Upper lobe of left lung (tissue), 6 donors: ENCODE data around the gene PLSCR2. TPM values are rescaled to one million over a fixed set of nuclear protein-coding genes. Genes with fewer than 3 reads are reported as not detected.
"Not testable (repeated sequence)": the region's sequence is repeated elsewhere in the genome, so short reads cannot be mapped to it uniquely, and the experiment has no call there.

ENCODE experiments used
- ATAC-seq, 2 donors: fragments of 200-7000 bp; cut with Tn5 transposase; one replicate each; pipeline ENCODE4 v1.9.1; 2022; ENCODE audit warnings: mild to moderate bottlenecking in 2 of 2, moderate library complexity in 2 of 2; ENCODE audit not compliant: low FRiP score in 2 of 2
- DNase-seq, 2 donors: peaks; one replicate each; pipeline ENCODE4 v3.0.0-alpha.2; 2019 to 2020
- H3K27ac ChIP-seq, 4 donors: fragments of 200-600 bp; sonication (generic); one replicate each; pipeline ENCODE4 v1.5.1; 2016 to 2019
- H3K27me3 ChIP-seq, 4 donors: fragments of 200-600 bp; sonication (generic); one replicate each; pipeline ENCODE4 v1.5.1; 2017 to 2019
- H3K36me3 ChIP-seq, 4 donors: fragments of 200-600 bp; sonication (generic); one replicate each; pipeline ENCODE4 v1.5.1; 2016 to 2019
- H3K4me1 ChIP-seq, 4 donors: fragments of 200-600 bp; sonication (generic); one replicate each; pipeline ENCODE4 v1.5.1; 2018 to 2019
- H3K4me3 ChIP-seq, 4 donors: fragments of 200-600 bp; sonication (generic); one replicate each; pipeline ENCODE4 v1.5.1; 2017 to 2019; ENCODE audit warnings: mild to moderate bottlenecking in 2 of 4, moderate library complexity in 1 of 4
- H3K9me3 ChIP-seq, 4 donors: fragments of 200-600 bp; sonication (generic); one replicate each; pipeline ENCODE4 v1.5.1; 2018 to 2019
- CTCF ChIP-seq, 6 experiments: fragments of 450-650 bp in 4 of 6; fragments of 200-600 bp in 2 of 6; sonication (generic) in 2 of 6; IDR thresholded peaks; one replicate each; pipeline ENCODE4 v1.5.1; 2016 to 2019; ENCODE audit warnings: antibody characterized with exemption in 6 of 6
- EP300 ChIP-seq, 4 donors: sonication (generic); formaldehyde crosslinking; IDR thresholded peaks; one replicate each; pipeline ENCODE4 v1.5.1; 2017; ENCODE audit warnings: antibody characterized with exemption in 4 of 4, control low read depth in 2 of 4
- POLR2A ChIP-seq, 4 donors: fragments of 450-650 bp; IDR thresholded peaks; one replicate each; pipeline ENCODE4 v1.5.1; 2016 to 2017; ENCODE audit warnings: antibody characterized with exemption in 4 of 4, mild to moderate bottlenecking in 2 of 4
- POLR2AphosphoS5 ChIP-seq, 2 donors: sonication (generic); formaldehyde crosslinking; IDR thresholded peaks; one replicate each; pipeline ENCODE4 v1.5.1; 2017; ENCODE audit warnings: antibody characterized with exemption in 2 of 2
- WGBS, 2 donors: methylation state at CpG; one replicate each; pipeline ENCODE4 v1.1.5; 2017 to 2018; 5-methylcytosine and 5-hydroxymethylcytosine counted together
- total RNA-seq, 6 donors: library from RNA; depleted of rRNA in 4 of 6; stranded (reverse); fragments of >200 nt in 4 of 6; gene quantifications; one replicate each; pipeline versions ENCODE4 v1.1.0 to v1.2.1, GENCODE V29; 2016 to 2021
- donor health status: DM: no; HTN: no; CAD: no; lungs with moderate emphysema.
- donor health status: DM: no; HTN: yes; CAD: no; lungs with severe emphysema.

PLSCR2 gene
- total RNA-seq, 6 donors from 2014 or later: 0.31 TPM; not detected in 5

DNA sequence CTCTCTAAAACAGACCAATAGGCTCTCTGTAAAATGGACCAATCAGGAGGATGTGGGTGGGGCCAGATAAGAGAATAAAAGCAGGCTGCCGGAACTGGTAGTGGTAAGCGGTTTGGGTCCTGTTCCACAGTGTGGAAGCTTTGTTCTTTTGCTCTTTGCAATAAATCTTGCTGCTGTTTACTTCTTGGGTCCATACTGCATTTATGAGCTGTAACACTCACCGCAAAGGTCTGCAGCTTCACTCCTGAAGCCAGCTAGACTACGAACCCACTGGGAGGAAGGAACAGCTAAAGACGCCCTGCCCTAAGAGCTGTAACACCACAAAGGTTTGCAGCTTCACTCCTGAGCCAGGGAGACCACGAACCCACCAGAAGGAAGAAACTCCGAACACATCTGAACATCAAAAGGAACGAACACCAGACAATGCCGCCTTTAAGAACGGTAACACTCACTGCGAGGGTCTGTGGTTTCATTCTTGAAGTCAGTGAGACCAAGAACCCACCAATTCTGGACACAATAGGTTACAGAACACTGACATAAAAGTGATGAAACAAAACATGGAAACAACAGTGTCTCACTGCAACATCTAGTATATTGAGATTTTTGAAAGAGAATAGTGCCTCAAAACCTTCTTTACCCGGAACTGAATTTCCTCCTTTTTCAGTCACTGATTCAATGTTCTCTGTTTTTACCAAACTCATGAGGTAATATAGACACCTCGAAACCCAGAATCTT, 28.8 kb upstream of the PLSCR2 start:
- Histone ChIP-seq H3K36me3 (no peaks in the 10 kb centered on the region), H3K9me3 (no peaks in the 10 kb centered on the region), H3K27me3 (no peaks in the 10 kb centered on the region), H3K4me3 (no peak overlapping the region), H3K27ac (no peak overlapping the region), H3K4me1 (no peaks in the 10 kb centered on the region)
- ATAC-seq (no peak), DNase-seq (no peak)
- no peak for TF ChIP-seq EP300 (IDR thresholded peaks at IDR 0.05)
- no peak for TF ChIP-seq CTCF (IDR thresholded peaks at IDR 0.05)
- no peak for TF ChIP-seq POLR2AphosphoS5 (IDR thresholded peaks at IDR 0.05)
- TF ChIP-seq POLR2A (IDR thresholded peaks at IDR 0.05): no peak
- WGBS, 2 donors: 75 to 76% methylated on average over 13 of the region's 13 CpGs

DNA sequence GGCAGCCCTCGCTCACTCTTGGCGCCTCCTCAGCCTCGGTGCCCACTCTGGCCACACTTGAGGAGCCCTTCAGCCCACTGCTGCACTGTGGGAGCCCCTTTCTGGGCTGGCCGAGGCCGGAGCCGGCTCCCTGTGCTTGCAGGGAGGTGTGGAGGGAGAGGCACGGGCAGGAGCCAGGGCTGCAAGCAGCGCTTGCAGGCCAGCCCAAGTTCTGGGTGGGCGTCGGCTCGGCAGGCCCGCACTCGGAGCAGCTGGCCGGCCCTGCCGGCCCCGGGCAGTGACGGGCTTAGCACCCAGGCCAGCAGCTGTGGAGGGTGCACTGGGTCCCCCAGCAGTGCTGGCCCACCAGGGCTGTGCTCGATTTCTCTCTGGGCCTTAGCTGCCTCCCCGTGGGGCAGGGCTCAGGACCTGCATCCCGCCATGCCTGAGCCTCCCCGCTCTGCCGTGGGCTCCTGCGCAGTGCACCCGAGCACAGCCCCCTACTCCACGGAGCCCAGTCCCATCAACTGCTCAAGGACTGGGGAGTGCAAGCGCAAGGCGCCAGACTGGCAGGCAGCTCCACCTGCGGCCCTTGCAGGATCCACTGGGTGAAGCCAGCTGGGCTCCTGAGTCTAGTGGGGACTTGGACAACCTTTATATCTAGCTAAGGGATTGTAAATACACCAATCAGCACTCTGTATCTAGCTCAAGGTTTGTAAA, 27.9 kb upstream of the PLSCR2 start:
- peak in 1 of 2 donors; percentile 76 for DNase-seq
- not testable (repeated sequence) for ATAC-seq, H3K4me3 ChIP-seq, H3K27ac ChIP-seq, H3K4me1 ChIP-seq, H3K36me3 ChIP-seq, H3K27me3 ChIP-seq, H3K9me3 ChIP-seq
- 86 to 100% methylated on average over 9 to 28 of the region's 28 CpGs for WGBS, 2 donors

DNA sequence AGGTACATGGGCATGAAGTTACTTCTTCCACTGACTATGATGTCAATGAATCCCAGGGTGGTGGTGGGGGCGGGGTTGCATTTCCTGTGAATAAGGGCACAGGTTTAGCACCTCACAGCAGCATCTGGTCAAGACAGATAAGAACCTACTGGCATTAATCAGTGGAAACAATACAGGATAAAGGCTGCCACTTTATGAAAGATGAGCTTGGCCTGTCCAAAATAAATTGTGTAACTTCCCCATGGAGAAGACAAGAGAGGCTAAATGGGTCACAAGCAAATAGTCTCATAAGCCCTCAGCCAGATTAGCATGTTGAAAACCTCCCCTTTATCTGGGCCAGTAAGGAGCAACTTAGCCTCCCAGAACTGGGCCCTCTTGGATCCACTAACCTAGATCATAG, 27.4 kb upstream of the PLSCR2 start:
- no peak overlapping the region for H3K4me3 ChIP-seq
- no peak for DNase-seq
- no peak for ATAC-seq
- no peaks in the 10 kb centered on the region for H3K4me1 ChIP-seq
- no peaks in the 10 kb centered on the region for H3K9me3 ChIP-seq
- TF ChIP-seq CTCF (IDR thresholded peaks at IDR 0.05) (no peak), EP300 (IDR thresholded peaks at IDR 0.05) (no peak), POLR2AphosphoS5 (IDR thresholded peaks at IDR 0.05) (no peak)
- H3K27me3 ChIP-seq: no peaks in the 10 kb centered on the region
- no peak overlapping the region for H3K27ac ChIP-seq
- 0 to 33% methylated on average over 1 of the region's 1 CpG for WGBS, 2 donors
- H3K36me3 ChIP-seq: no peaks in the 10 kb centered on the region

- no peak for DNase-seq
- H3K4me3 ChIP-seq: no peak overlapping the region
- no peaks in the 10 kb centered on the region for H3K9me3 ChIP-seq
- H3K27me3 ChIP-seq: no peaks in the 10 kb centered on the region
- no peaks in the 10 kb centered on the region for H3K36me3 ChIP-seq
- ATAC-seq: no peak
- H3K4me1 ChIP-seq: no peaks in the 10 kb centered on the region
- no peak overlapping the region for H3K27ac ChIP-seq
- 0 to 50% methylated on average over 1 of the region's 1 CpG for WGBS, 2 donors
- TF ChIP-seq EP300 (IDR thresholded peaks at IDR 0.05) (no peak), POLR2A (IDR thresholded peaks at IDR 0.05) (no peak), CTCF (IDR thresholded peaks at IDR 0.05) (no peak), POLR2AphosphoS5 (IDR thresholded peaks at IDR 0.05) (no peak)
Observed at GRCh38 chr3:146496251-146496650, 26.9 kb upstream of the PLSCR2 start.

GRCh38 chr3:146493761-146494160, 24.4 kb upstream of the PLSCR2 start:
- no peaks in the 10 kb centered on the region for H3K36me3 ChIP-seq
- 81 to 84% methylated on average over 2 of the region's 2 CpGs for WGBS, 2 donors
- no peaks in the 10 kb centered on the region for H3K4me1 ChIP-seq
- DNase-seq: no peak
- peaks cover 0 to 5% (median 0%) of the 10 kb centered on the region in 4 donors for H3K9me3 ChIP-seq
- no peak overlapping the region for H3K27ac ChIP-seq
- H3K27me3 ChIP-seq: no peaks in the 10 kb centered on the region
- no peak for ATAC-seq
- TF ChIP-seq EP300 (IDR thresholded peaks at IDR 0.05) (no peak), POLR2A (IDR thresholded peaks at IDR 0.05) (no peak), CTCF (IDR thresholded peaks at IDR 0.05) (no peak), POLR2AphosphoS5 (IDR thresholded peaks at IDR 0.05) (no peak)
- no peak overlapping the region for H3K4me3 ChIP-seq
